Choroid plexus epithelial cell (primary cell): ENCODE measurements around the gene CWF19L1.

Source experiments
- DNase-seq: peaks from one replicate; pipeline ENCODE4 v3.0.0-alpha.2; 2010; ENCODE audit warnings: low read depth
- H3K4me3 ChIP-seq: 2 replicates; pipeline ENCODE4 v1.5.1; 2011; ENCODE audit warnings: low read depth, mild to moderate bottlenecking, control low read depth, low read length, moderate library complexity
- CTCF ChIP-seq: conservative IDR thresholded peaks from 2 replicates; pipeline ENCODE4 v1.5.1; 2011; ENCODE audit warnings: low read depth, mild to moderate bottlenecking, control low read depth, inconsistent platforms, low read length, moderate library complexity

Gene CWF19L1

GRCh38 chr10:100183481-100183880, 84.0 kb downstream of the CWF19L1 start:
- peak; percentile 46 for DNase-seq
- no peak for TF ChIP-seq CTCF
- no peak overlapping the region for H3K4me3 ChIP-seq

DNA sequence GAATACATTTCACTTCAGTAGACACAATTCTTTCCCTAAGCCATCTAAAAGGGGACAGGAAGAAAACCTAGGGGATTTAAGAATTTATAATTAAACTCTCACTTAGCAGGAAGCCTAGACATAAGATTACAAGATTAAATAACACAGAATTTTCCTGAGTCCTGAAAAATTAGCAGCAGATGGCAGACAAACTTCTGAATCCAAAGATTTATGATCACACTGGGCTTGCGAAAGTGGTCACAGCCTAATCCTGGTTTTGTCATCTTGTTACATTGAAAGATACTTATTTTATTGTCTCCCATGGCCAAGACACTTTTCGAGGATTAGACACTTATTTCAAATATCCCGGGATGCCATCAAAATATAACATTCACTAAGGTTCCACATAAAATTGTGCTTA, 84.5 kb downstream of the CWF19L1 start:
- no peak for TF ChIP-seq CTCF
- no peak overlapping the region for H3K4me3 ChIP-seq

More for the DNA sequence above, 84.5 kb downstream of the CWF19L1 start:
- no peak for DNase-seq
